K562 (cell line): ENCODE results near the gene ALOX12B. TPM values are rescaled to one million over a fixed set of nuclear protein-coding genes. Genes with fewer than 3 reads are reported as not detected.

ENCODE experiments used
- ATF1 ChIP-seq, 2 experiments: fragments of 450-650 bp in 1 of 2; IDR thresholded peaks; 2 replicates each; pipeline ENCODE4 v1.6.1; 2016; ENCODE audit warnings: missing compliant biosample characterization in 1 of 2, missing genetic modification characterization in 1 of 2
- FOXK2 ChIP-seq, 2 experiments: fragments of 450-650 bp; IDR thresholded peaks in 1 of 2; conservative IDR thresholded peaks in 1 of 2; 2 replicates each; pipeline ENCODE4 v1.6.1; 2016; ENCODE audit warnings: low read depth in 2 of 2, mild to moderate bottlenecking in 1 of 2
- GATAD2B ChIP-seq: fragments of 450-650 bp; IDR thresholded peaks from 2 replicates; pipeline ENCODE4 v1.6.1; 2017; ENCODE audit warnings: mild to moderate bottlenecking, borderline replicate concordance
- KDM1A ChIP-seq, 2 experiments: fragments of 450-650 bp; IDR thresholded peaks; 2 replicates each; pipeline ENCODE4 v1.6.1; 2016; ENCODE audit warnings: mild to moderate bottlenecking in 2 of 2
- MTA3 ChIP-seq: fragments of 450-650 bp; formaldehyde crosslinking; IDR thresholded peaks from 2 replicates; pipeline ENCODE4 v1.6.1; 2017; ENCODE audit warnings: mild to moderate bottlenecking, borderline replicate concordance
- MYC ChIP-seq, 2 experiments: fragments of 250-450 bp in 1 of 2; sonication (Bioruptor Pico) in 1 of 2; IDR thresholded peaks; 2 replicates each; pipeline versions ENCODE4 v1.5.1 to v1.6.1; 2012 to 2021; ENCODE audit warnings: low read depth in 2 of 2, borderline replicate concordance in 1 of 2, improper control_type of control experiment in 1 of 2, low read length in 1 of 2, mild to moderate bottlenecking in 1 of 2, moderate library complexity in 1 of 2
- NFIC ChIP-seq: fragments of 450-650 bp; IDR thresholded peaks from 2 replicates; pipeline ENCODE4 v1.6.1; 2017; ENCODE audit warnings: mild to moderate bottlenecking, inconsistent platforms
- RFX5 ChIP-seq: IDR thresholded peaks from 2 replicates; pipeline ENCODE4 v1.6.1; 2011; ENCODE audit warnings: low read depth, mild to moderate bottlenecking, improper control_type of control experiment, low read length
- RNF2 ChIP-seq: sonication (generic); IDR thresholded peaks from 2 replicates; pipeline ENCODE4 v1.6.1; 2016
- SMAD1 ChIP-seq: fragments of 150-350 bp; IDR thresholded peaks from 2 replicates; pipeline ENCODE4 v1.6.1; 2014; ENCODE audit warnings: low read length, low read depth; ENCODE audit not compliant: partially characterized antibody
- TBL1XR1 ChIP-seq, 2 experiments: IDR thresholded peaks; 2 replicates each; pipeline ENCODE4 v1.6.1; 2012; ENCODE audit warnings: improper control_type of control experiment in 2 of 2, low read length in 2 of 2, mild to moderate bottlenecking in 1 of 2
- ZBTB34 ChIP-seq: fragments of 250-450 bp; sonication (Bioruptor Pico); IDR thresholded peaks from 2 replicates; pipeline ENCODE4 v1.8.0; 2021; ENCODE audit warnings: mild to moderate bottlenecking, moderate library complexity
- ZKSCAN1 ChIP-seq: fragments of 150-350 bp; IDR thresholded peaks from 2 replicates; pipeline ENCODE4 v1.6.1; 2016; ENCODE audit warnings: low read depth, low read length
- ZNF175 ChIP-seq: fragments of 200-800 bp; sonication (Bioruptor generic); IDR thresholded peaks from 2 replicates; pipeline ENCODE4 v1.6.1; 2016; ENCODE audit warnings: low read depth, mild to moderate bottlenecking, missing genetic modification characterization, missing compliant biosample characterization
- ZNF384 ChIP-seq: IDR thresholded peaks from 2 replicates; pipeline ENCODE4 v1.6.1; 2012; ENCODE audit warnings: low read depth, low read length, improper control_type of control experiment
- ZNF407 ChIP-seq: fragments of 450-650 bp; IDR thresholded peaks from 2 replicates; pipeline ENCODE4 v1.6.1; 2016; ENCODE audit warnings: low read depth
- polyA plus RNA-seq, 8 experiments: library from polyadenylated mRNA; depleted of rRNA in 4 of 8; stranded (reverse) in 5 of 8; unstranded in 3 of 8; fragments of >200 nt; fragmentation: Nextera tagmentation in 2 of 8; fragmentation: Illumina TruSeq in 1 of 8; extraction: Ambion mirVana in 2 of 8; extraction: Trizol in 1 of 8; gene quantifications; 2 replicates each; pipeline versions ENCODE4 v1.2.1 to v1.2.3, GENCODE V29; 2011 to 2014; ENCODE audit warnings: inconsistent platforms in 1 of 8, missing spikeins in 1 of 8
- total RNA-seq, 7 experiments: library from RNA; depleted of rRNA in 6 of 7; stranded (reverse); fragments of >200 nt in 6 of 7; fragmentation: Illumina TruSeq in 2 of 7; extraction: Trizol in 2 of 7; gene quantifications; 2 replicates each; pipeline versions ENCODE4 v1.2.1 to v1.2.3, GENCODE V29; 2011 to 2021; ENCODE audit warnings: low replicate concordance in 1 of 7

The ALOX12B gene
- total and polyA plus RNA-seq, 9 of the 15 experiments (the other 6 are each of a cell fraction or from before 2014, with no cell fraction given) = not detected

DNA sequence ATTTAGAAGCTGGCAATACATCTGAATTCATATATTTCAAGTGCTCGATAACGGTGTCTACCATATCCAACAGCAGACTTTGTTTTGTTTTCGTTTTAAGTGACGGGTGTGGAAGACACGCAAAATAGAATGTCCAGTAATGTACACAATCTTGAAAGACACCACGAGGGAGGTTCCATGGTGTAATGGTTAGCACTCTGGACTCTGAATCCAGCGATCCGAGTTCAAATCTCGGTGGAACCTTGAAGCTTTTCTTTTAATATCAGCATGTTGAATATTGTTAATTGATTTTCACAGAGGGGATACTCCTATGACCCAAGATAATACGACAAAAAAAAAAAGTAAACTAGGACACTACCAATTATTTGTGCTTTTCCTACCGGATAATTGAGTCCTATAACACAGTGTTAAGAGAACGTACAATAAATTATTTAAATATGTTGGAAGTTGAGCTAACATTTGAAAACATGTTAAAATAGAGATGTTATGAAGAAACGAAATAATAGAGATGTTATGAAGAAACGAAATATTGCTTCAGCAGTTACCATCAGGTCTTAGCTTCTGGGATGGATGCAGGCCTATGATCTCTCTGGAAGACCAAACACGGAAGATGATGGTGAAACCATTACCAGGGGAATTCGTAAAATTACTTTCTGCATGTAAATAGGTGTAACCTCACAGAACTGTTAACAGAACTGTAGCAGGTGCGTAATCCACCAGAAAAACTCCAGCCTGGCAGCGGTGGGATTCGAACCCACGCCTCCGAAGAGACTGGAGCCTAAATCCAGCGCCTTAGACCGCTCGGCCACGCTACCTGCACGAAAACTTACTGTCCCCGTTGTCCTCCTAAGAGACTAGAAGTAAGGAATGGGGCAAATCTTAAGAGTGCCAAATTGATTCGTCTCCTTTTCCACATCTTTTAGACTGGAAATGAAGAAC, 32.3 kb upstream of the ALOX12B start (continued):
- TF ChIP-seq ZNF175 (CRISPR knock-in tag) (0 out of 2 replicates have a peak, but pooled peaks have one; percentile 36), ZNF407 (peak; percentile 62; the same call in 1 of the 2 replicates), RFX5 (peak; percentile 68; the same call in 1 of the 2 replicates), ZKSCAN1 (peak; percentile 58), GATAD2B (peak; percentile 67), RNF2 (peak; percentile 43), TBL1XR1 (IDR thresholded peaks at IDR 0.05; ENCODE audit: low read length in 2 of 2) (peak; percentile 72 to 98; a peak in 3 of 4 replicates), ATF1 (CRISPR knock-in tag; IDR thresholded peaks at IDR 0.05) (no peak), ATF1 (tag; IDR thresholded peaks at IDR 0.05) (0 out of 2 replicates have a peak, but pooled peaks have one; percentile 17), ZBTB34 (CRISPR knock-in tag) (0 out of 2 replicates have a peak, but pooled peaks have one; percentile 55), KDM1A (IDR thresholded peaks at IDR 0.05) (peak in 1 of 2 experiments; percentile 9; a peak in 1 of 4 replicates), NFIC (peak; percentile 66), MYC (IDR thresholded peaks at IDR 0.05; ENCODE audit: low read depth, low read length) (0 out of 2 replicates have a peak, but pooled peaks have one; percentile 36), MYC (CRISPR knock-in tag; IDR thresholded peaks at IDR 0.05; ENCODE audit: borderline replicate concordance, low read depth) (no peak), FOXK2 (conservative IDR thresholded peaks at IDR 0.05 in 1 of 2, IDR thresholded peaks at IDR 0.05 in 1 of 2; ENCODE audit: low read depth in 2 of 2) (peak; percentile 57 to 72; a peak in 3 of 4 replicates), ZNF384 (0 out of 2 replicates have a peak, but pooled peaks have one; percentile 16), MTA3 (peak; percentile 13; the same call in 1 of the 2 replicates), SMAD1 (peak; percentile 30)
